COLO668 (cell line): ENCODE data around the gene PELI1.

Experiments
- DNase-seq: peaks from one replicate; lab custom pipeline; 2025; ENCODE audit not compliant: unreplicated experiment; lab: John Stamatoyannopoulos, UW

Gene PELI1, protein sequence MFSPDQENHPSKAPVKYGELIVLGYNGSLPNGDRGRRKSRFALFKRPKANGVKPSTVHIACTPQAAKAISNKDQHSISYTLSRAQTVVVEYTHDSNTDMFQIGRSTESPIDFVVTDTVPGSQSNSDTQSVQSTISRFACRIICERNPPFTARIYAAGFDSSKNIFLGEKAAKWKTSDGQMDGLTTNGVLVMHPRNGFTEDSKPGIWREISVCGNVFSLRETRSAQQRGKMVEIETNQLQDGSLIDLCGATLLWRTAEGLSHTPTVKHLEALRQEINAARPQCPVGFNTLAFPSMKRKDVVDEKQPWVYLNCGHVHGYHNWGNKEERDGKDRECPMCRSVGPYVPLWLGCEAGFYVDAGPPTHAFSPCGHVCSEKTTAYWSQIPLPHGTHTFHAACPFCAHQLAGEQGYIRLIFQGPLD

DNA sequence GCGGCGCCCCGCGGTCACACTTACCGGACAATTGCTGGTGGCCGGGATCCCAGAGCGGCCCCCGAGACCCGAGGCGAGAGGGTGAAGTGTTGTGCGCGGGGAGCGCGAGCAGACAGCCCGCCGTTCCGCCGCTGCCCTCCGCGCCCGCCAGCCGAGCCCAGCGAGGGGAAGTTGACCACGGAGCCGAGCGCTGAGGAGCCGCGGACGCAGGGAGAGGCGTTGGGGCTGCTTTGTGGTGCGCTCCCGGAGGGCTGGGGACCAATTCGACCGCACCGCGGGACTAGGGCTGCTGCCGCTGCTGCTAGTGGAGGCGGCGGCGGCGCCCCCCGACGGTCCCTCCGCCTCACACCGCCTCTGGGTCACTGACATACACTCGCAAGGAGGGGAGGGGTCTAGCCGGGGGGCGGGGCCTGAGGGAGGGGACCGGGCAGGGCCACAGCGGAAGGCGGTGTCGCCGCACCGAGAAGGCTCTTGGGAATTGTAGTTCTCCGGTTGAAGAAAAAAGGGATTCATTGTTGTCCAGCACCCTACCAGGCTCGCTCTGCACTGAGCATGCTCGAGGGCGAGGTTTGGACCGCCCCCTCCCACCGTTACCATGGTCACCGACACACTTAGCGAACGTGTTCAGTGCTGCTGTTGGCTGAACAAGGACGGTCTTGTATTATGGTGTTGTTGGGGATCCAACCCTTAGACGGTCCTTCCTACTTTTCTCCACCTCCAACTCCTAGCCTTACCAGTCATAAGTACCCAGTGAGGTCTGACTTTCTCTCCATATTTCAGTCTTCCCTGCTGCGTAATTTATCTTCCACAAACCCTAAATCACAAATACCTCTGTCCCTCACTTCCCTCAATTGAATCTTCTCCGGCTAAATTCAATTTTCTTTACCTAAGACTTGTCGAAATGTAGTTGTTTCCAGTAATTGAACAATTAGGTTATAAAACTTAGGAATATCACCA, at the start of gene PELI1:
Gene PELI1 (minus strand): TSS at position 364 of the 957 bp plus-strand sequence. CDS start 36,110 bp downstream, outside the sequence.
- peak; percentile 96 for DNase-seq

DNA sequence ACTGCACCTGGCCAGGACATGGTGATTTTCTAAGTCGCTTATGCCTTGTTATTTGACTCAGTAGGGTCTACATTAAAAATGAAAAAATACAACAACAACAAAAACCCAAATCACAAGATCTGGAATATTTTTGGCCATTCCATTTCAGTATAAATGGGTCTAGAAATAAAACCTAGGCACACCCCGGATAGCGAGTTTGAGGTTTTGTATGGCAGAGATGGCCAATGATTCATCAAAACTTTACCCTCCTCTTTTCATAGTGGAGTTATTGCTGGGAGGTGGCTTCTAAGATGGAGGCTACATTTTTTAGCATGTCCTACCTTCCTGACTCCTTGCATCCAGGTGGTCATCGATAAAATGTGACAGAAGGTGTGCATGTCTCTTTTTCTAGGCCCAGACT, 49.3 kb upstream of the PELI1 start:
- no peak for DNase-seq

DNA sequence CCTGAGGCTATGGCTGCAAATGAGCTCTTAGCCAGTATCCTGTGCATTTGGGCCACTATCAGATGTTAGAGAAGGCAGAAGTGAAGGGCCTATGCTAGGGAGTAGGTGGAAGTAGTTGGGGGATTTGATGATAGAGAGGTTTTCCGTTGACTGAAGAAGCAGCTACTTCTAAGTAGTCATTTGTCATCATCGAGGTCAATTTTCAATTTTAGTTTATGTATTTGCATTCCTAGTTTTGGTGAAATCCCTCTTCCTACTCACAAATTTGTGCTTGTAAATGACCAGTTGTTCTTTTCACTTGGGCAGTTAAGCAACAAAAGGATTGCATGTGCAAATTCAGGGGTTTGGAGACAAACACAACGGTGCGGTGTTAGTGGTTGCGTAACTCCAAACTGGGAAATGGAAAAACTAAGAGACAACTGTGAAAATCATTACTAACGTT, 48.5 kb upstream of the PELI1 start:
- DNase-seq: no peak

DNA sequence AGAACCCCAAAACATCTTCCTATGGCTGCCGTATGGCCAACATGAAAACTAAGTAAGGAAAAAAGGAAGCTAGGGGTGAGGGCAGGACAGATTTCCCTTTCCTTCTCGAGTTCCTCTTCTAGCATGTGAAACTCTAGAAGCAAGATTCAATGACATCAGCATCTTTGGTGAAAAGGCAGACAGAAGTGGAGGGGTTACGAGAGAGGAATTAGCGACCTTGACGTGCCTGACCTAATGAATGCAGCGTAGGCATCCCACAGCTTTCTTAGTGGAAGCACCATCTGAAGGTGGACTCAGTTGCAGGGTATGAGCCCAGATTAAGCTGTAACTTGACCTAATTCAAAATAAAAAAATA, 47.9 kb upstream of the PELI1 start:
- no peak for DNase-seq

DNA sequence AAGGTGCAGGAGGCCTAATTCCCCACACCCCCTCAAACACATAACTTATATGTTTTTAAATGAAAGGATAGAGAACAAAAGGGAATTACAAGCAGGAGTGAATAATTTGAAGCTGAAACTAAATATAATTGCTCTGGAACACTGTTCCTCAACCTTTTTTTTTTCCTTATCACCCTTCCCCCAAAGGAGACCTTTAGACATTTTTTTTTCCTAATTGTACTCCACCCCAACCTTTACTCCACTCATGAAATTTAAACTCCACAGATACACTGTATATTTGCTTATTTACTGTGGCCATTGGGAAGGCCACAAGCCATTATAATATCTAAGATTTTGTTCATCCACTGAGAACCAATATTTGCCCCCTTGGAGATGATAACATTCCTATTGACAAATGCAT, 45.4 kb upstream of the PELI1 start:
- no peak for DNase-seq

DNA sequence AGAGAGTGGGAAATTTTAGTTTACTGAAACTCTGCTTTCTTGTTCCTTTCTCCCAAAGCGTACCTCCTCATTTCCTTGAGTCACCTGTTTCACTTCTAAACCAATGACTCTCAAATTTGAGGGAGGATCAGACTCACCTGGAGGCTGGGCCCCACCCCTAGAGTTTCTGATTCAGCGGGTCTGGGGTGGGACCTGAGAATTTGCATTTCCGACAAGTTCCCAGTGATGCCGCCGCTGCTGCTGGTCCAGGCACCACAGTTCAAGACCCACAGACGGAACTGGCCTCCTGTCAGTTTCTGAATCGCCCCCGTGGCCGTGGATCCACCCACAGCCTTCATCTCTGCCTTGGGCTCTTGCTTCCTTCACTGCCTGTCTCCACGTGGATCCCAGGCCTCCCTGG, 44.9 kb upstream of the PELI1 start:
- no peak for DNase-seq

DNA sequence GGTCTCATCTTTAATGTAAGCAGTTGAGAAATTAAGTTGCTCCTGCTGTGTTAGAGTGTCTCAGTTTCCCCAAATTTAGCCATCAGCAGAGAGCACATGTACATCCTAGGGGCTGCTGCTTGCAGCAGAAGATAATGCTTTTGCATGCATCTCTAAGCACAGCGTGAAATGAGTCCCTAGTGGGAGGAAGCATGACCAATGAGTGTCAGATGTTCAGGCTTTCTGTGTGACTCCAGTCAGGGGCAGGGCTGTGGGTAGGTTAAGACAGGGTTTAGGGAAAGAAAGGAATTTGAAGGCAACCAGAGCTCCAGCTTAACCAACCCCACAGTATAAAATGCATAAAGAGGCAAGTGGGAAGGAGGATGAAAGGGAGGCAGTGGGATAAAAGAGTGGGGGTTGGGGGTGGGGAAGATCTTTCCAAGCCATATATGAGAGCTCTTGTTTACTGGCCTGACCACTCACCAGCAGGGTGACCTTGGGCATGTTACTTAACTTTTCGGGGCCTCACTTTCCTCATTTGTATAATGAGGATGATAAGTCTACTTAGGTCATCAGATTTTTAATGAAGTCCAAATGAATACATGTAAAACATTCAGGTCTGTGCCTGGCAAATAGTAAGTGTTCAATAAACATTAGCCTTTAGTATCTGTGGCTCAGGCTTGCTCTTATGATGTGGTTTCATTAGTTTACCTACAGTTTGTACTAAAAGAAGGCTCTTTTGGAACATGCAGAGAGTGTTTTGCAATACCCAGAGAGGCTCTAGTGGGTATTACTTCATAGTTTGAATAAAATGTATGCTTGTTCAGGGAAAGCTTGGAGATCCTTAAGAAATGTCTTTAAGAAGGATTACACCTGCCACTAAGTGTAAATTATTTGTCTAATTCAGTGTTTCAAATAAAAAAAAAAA, 42.7 kb upstream of the PELI1 start:
- DNase-seq: no peak

DNA sequence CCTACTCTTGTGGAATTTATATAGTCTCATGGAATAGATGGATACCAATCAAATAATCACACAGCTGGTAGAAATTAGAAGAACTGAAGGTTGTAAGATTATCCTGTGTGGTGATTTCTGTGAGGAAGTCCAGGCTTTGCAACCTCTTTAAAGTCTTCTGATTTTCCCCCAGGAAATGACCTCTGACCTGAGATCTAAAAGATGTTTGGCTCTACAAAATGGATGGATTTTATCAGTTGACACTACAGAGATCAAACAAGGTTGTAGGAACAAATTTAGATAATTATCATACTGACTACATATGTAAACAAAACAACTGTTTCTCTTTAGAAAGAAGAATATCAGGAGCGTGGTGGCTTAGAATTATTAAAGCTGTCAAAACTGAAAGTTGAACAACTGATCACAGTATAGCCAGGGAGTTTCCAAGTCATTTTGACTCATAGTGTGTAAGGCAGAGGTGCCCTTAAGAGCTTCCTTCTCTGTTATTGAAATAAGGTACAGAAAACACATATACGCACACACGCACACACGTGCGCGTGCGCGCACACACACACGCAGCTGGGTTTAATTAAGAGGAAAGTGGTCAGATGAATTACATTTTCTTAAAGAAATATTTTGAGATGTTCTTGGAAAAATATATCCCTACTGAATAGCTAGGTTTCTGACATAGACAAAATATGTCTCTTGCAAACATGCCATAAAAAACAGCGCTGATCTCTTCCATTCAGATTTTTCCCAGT, 35.5 kb upstream of the PELI1 start:
- no peak for DNase-seq

DNA sequence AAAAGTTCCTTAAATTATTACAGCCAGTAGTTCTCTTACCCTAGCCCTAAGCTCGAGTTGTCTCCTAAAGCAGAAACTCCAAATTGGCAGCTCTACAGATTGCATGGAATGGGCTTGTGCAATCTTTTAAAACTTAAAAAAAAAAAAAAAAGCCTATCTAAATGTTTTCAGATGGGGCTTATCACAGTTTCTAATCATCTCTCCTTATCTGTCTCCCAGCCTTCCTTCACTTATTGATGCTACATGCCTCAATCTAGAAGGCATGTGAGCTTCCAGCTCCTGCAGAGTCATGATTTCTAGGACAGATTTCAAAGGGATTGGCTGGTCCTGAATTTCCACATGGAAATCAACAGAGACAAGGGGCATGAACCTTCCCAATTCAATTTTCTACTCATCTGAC, 33.1 kb upstream of the PELI1 start:
- DNase-seq: no peak

DNA sequence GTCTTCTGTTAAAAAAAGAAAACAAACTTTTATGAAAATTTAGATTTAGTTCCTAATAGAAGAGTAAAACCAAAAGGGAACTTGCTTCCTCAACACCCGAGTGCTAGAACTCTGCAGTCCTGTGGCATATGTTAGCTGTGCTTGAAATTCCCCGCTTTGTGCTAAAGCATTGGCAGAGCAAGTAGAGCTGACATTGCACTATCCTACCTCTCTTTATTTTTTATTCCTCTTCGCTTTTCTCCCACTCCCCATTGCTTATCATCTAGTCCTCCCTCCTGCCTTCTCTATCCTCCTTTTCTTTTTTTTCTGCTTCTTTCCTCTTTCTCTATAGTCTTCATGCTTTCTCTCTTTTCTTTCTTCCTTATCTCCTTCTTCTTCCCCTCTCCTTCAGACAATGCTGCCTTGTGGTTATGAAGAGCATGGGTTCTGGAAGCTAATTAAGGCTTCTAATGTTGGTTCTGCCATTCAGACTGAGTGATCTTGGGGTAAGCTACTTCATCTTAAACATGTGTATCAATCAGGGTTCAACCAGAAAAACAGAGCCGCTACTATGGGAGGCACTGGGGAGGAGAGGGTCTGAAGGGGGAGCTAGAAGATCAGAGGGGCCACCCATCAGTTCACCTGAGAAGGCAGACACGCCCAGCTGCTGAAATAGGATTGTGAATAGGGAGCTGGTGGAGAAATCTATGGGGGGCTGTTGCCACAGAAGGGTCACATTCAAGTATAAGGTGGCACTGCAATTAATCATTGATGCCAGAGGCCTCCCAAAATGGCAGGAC, 31.4 kb upstream of the PELI1 start:
- DNase-seq: no peak

DNA sequence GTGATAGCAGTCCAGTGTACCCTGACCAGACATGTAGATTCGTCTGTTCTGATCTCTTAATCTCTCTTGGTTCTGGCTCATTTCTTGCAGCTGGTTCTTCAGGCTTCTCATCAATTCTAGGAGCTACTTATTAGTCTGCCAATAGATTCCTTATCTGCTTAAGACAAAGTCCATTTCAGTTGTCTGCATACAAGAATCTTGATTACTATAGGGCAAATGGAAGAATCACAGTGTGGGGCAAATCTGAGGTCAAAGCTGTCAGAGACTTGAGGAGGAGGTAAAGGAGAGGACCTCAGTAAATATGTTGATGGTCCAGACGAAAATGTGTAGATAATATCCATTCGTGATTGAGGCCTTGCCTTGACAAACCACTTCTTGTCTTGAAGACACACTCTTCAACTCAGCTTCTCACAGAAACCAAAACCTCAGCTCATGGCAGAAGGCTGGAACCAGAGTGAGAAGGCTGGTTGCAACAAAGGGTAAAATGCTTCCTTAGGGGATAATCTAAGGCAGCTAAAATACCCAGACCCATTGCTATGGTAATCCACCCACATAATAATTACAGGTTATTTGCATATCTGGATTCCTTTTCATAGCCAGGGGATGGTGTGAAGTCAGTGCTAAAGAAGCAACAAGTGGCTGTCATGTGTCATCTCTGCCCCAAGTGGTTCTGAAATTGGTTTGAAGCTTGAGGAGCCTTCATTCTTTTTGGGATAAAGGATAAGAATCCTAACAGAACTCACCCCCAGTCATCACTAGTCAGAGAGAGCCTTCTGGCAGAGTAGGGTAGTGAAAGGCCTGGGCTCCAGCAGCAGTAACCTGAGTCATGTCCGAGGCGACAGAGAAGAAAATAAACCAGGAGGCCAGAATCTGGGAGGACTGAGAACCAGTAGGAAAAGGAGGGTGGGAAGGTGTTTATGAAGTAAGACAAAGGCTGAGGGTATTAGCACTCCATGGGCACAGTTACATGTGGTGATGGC, 29.2 kb upstream of the PELI1 start:
- DNase-seq: no peak

DNA sequence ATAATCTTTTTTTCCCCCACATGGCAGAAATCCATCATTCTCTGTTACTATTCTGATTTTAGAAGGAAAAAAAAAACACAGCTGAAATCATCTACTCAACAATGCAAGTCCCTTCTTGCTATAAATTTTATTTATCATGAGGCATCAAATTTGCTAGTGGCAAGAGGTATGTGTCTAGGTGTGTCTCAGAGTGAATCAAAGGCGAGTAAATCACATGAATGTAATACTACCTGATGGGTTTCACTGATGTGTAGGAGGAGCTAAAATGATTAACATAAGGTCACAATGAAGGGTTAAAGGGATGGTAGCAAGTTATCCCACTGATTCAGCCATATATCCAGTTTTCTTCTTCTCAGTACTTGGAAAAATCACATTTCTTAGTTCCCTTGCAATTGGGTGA, 24.5 kb upstream of the PELI1 start:
- DNase-seq: no peak

DNA sequence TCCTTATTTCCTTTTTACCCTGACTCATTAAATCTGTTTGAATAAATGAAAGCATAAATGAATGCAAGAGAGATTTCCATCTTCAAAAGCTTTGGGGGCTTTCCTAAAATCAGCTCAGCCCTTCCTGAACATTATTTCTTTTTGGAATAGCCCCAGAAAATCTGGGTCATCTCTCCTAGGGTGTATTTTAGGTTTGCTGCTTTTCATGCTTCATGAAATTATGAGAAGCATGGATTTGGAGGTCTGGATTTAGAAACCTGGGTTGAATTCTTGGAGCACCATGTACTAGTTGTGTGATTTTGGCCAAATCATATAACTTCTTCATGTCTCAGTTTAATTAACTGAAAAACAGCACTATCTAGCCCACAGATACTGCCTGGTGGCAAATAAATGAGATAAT, 24.0 kb upstream of the PELI1 start:
- DNase-seq: no peak

DNA sequence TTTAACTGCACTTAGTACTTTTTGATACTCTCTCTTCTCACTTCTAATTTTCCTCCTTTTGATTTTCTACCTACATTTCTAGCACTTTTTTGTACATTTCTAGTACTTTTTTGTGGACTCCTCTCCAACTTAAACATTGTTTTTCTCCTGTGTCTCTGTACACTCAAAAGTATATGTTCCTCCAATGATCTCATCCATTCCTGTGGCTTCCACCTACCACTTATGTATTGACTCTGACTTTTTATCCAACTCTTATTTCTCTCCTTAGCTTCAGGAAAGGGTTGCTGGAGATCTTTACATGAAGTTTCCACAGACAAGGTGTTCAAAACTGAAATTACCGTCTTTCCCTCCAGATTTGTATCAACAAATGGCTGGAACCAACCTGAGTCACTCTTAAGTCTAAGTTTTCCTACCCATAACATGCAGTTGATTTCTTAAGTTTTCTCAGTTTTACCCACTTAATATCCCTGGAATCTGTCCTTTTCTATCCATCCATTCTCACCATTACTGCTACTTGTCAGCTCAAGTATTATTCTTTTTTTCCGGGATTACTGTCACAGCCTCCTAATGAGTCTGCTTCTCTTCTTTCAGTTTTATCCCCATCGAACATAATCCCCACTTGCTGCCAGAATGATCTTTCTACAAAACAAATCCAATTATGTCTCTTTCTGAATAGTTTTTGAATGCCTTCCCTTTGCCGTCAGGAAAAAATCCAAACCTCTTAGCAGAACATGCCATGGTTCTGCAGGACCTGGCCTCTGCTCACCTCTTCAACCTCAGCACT, 22.6 kb upstream of the PELI1 start:
- no peak for DNase-seq

DNA sequence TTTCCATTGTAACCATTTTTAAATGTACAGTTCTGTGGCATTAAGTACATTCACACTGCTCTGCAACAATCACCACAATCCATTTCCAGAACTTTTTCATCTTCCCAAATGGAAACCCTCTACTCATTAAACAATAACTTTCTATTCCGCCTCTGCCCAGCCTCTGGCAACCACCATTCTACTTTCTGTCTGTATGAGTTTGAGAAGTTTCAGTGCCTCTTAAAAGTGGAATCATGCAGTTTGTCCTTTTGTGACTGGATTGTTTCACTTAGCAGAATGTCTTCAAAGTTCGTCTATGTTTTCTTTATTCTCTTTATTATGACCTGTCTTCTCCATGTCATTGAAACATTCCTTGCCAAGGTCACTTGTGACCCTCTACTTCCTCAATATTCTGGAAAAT, 22.0 kb upstream of the PELI1 start:
- no peak for DNase-seq

DNA sequence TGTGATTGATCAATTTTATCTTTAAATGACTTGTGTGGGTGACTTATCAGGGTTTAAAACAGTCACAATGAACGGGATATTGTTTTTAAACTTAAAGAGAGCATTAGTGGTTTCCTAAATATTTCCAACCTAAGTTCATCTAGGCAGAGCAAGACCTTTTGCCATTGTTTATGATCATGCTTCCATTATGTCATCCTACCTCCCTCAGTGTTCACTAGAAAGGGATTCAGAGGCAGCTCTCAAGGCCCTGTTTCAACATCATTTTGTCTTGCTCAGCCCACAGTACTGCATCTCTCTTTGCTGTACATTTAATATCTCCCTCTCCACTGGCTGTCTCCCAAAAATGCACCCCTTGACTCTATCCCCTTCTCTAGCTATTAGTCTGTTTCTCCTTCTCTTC, 21.5 kb upstream of the PELI1 start:
- no peak for DNase-seq

DNA sequence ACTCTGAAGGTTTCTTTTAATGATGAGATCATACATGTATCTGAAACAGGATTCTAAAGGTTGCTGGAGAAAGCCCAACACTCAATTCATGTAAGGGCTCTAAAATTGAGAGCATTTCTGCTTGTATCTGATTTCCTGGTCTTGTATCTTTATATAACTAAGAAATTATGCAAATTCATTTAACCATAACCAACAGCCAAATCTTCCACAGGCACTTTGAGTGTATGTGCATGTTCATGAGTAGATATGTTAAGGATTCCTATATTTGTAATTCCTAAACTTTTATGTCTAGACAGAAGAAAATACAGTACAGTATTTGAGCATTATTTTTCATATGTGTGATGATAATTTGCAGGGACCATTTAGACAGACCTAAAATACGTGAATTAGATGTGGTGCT, 20.4 kb upstream of the PELI1 start:
- no peak for DNase-seq

DNA sequence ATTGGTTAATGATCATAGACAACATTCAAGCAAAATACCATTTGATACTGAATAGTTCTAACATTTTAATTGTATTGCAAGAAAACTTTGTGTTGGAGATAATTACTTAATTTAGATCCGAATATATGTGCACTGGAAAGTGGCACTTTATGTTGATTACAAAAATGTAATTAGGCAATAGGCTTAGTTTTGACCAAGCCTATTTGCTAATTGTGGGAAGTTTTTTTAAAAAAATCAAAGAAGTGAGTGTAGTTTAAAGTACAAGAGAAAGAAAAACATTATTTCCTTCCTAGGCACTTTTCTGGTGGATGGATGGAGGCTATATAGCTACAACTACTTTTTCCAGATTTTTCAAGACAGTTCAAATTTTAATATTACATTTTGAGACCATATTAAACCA, 18.3 kb upstream of the PELI1 start:
- DNase-seq: no peak
